Upper lobe of left lung (tissue), 4 donors: ENCODE results near the gene ARHGEF37.

Experiments
- CTCF ChIP-seq, 6 experiments: fragments of 450-650 bp in 4 of 6; fragments of 200-600 bp in 2 of 6; sonication (generic) in 2 of 6; IDR thresholded peaks; one replicate each; pipeline ENCODE4 v1.5.1; 2016 to 2019; ENCODE audit warnings: antibody characterized with exemption in 6 of 6
- EP300 ChIP-seq, 4 donors: sonication (generic); formaldehyde crosslinking; IDR thresholded peaks; one replicate each; pipeline ENCODE4 v1.5.1; 2017; ENCODE audit warnings: antibody characterized with exemption in 4 of 4, control low read depth in 2 of 4
- POLR2A ChIP-seq, 4 donors: fragments of 450-650 bp; IDR thresholded peaks; one replicate each; pipeline ENCODE4 v1.5.1; 2016 to 2017; ENCODE audit warnings: antibody characterized with exemption in 4 of 4, mild to moderate bottlenecking in 2 of 4
- POLR2AphosphoS5 ChIP-seq, 2 donors: sonication (generic); formaldehyde crosslinking; IDR thresholded peaks; one replicate each; pipeline ENCODE4 v1.5.1; 2017; ENCODE audit warnings: antibody characterized with exemption in 2 of 2

GRCh38 chr5:149593370-149593769, 12.1 kb downstream of the ARHGEF37 start:
- TF ChIP-seq CTCF (IDR thresholded peaks at IDR 0.05) (no peak), POLR2AphosphoS5 (IDR thresholded peaks at IDR 0.05) (no peak), EP300 (IDR thresholded peaks at IDR 0.05) (no peak), POLR2A (IDR thresholded peaks at IDR 0.05) (no peak)
